ENCODE results near the gene ELAVL4. TPM values are rescaled to one million over a fixed set of nuclear protein-coding genes. Genes with fewer than 3 reads are reported as not detected.

The ELAVL4 gene
- total and polyA plus RNA-seq, 9 of the 15 experiments (the other 6 are each of a cell fraction or from before 2014, with no cell fraction given), result not detected

DNA sequence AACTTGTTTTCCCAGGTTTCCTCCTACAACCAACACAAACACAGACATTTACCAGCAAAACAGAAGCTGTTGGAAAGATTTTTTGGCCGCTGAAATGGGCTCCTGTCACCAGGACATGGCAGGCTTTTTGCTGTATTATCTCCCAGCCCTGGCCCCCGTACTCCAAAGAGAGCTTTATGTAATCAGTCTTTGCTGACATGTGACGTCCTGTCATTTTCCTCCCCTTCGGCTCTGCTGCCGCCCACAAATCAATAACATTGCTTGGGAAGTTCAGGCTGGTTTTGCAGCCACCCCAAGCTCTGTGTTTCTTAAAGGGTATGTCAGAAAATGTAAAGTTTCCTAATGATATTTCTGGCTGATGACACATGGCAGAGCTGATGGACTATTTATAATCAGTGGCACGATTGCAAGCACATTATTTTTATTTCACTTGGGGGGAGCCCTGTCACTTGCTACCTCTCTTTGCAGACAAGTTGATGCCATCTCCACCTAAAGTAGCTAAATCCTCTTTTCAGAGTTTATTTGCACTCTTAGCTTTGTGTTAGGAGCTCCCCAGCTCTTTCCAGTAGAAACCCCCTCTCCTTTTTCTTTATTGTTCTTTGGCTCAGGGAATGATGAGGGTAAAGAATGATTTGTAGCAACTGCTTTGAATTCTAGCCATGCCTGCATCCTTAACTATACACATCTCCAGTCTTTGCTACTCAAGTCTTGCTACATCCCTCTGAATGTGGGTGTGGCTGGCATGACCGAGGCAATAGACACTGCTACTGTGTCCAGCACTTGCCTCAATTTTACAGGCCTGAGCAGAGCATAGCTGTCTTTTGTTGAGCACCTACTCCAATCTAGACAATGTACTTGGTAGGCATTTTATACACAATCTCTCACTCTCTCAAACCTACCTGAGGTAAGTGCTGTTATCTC lies 67.3 kb downstream of the ELAVL4 start:
- no peaks in the 10 kb centered on the region for H3K4me1 ChIP-seq (replicated peaks in 1 of 2; ENCODE audit: control insufficient read depth in 2 of 2, insufficient read depth in 2 of 2, low read length in 2 of 2)
- POLR2A ChIA-PET, result no interaction called here
- in situ Hi-C loops (cut with MboI), result no loop called here
- H3K27me3 ChIP-seq (ENCODE audit: control insufficient read depth in 2 of 2, insufficient read depth in 2 of 2, low read length in 2 of 2), result no peaks in the 10 kb centered on the region
- no peak overlapping the region for H3K4me3 ChIP-seq
- no peaks in the 10 kb centered on the region for H3K9me1 ChIP-seq (ENCODE audit: control insufficient read depth, insufficient read depth, low read length)
- CTCF ChIA-PET (ENCODE audit: low intra/inter-chr PET ratio), result no interaction called here
- intact Hi-C loops (cut with micrococcal nuclease), result no loop called here
- DNase-seq (ENCODE audit: extremely low read depth in 1 of 4, low spot score in 3 of 4) (no peak), ATAC-seq (no peak), FAIRE-seq (no peak)
- no peaks in the 10 kb centered on the region for H3K79me2 ChIP-seq (ENCODE audit: control insufficient read depth, insufficient read depth, low read length)
- H2AFZ ChIP-seq (ENCODE audit: low read depth, low read length), result no peak overlapping the region
- H4K20me1 ChIP-seq (replicated peaks; ENCODE audit: control insufficient read depth, insufficient read depth, low read length), result no peaks in the 10 kb centered on the region
- H3K36me3 ChIP-seq (ENCODE audit: control insufficient read depth, insufficient read depth, low read length), result no peaks in the 10 kb centered on the region
- no peak overlapping the region for H3K27ac ChIP-seq (ENCODE audit: extremely low read depth, low read depth, low read length)
- WGBS (ENCODE audit: insufficient coverage, low coverage, missing lambda C conversion rate), result 1% methylated on average over 7 of the region's 7 CpGs
- no peak overlapping the region for H3K9ac ChIP-seq (ENCODE audit: insufficient read depth in 1 of 2, low read depth in 2 of 2, low read length in 2 of 2)
- no peak overlapping the region for H3K4me2 ChIP-seq (ENCODE audit: insufficient read depth, low read length)
- H3K9me3 ChIP-seq (replicated peaks; ENCODE audit: control insufficient read depth, insufficient read depth, low read depth, low read length), result no peaks in the 10 kb centered on the region
- BruUV-seq (replicated peaks), result no TSS peak
- TF ChIP-seq TRIM24 (IDR thresholded peaks at IDR 0.05) (no peak), ZFX (CRISPR knock-in tag; IDR thresholded peaks at IDR 0.05) (no peak), L3MBTL2 (IDR thresholded peaks at IDR 0.05) (no peak), POLR2B (IDR thresholded peaks at IDR 0.05; ENCODE audit: low read depth, partially characterized antibody) (no peak), TBL1XR1 (IDR thresholded peaks at IDR 0.05; ENCODE audit: low read length in 2 of 2) (no peak), TOE1 (IDR thresholded peaks at IDR 0.05; ENCODE audit: borderline replicate concordance) (no peak), TOE1 (CRISPR knock-in tag; IDR thresholded peaks at IDR 0.05; ENCODE audit: borderline replicate concordance, low read depth) (no peak), ZNF217 (CRISPR knock-in tag; IDR thresholded peaks at IDR 0.05) (no peak), EHMT2 (IDR thresholded peaks at IDR 0.05) (no peak)
- TF ChIP-seq, protein P1, sequence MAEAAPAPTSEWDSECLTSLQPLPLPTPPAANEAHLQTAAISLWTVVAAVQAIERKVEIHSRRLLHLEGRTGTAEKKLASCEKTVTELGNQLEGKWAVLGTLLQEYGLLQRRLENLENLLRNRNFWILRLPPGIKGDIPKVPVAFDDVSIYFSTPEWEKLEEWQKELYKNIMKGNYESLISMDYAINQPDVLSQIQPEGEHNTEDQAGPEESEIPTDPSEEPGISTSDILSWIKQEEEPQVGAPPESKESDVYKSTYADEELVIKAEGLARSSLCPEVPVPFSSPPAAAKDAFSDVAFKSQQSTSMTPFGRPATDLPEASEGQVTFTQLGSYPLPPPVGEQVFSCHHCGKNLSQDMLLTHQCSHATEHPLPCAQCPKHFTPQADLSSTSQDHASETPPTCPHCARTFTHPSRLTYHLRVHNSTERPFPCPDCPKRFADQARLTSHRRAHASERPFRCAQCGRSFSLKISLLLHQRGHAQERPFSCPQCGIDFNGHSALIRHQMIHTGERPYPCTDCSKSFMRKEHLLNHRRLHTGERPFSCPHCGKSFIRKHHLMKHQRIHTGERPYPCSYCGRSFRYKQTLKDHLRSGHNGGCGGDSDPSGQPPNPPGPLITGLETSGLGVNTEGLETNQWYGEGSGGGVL (CRISPR knock-in tag; IDR thresholded peaks at IDR 0.05), result no peak
- TF ChIP-seq, protein P2, sequence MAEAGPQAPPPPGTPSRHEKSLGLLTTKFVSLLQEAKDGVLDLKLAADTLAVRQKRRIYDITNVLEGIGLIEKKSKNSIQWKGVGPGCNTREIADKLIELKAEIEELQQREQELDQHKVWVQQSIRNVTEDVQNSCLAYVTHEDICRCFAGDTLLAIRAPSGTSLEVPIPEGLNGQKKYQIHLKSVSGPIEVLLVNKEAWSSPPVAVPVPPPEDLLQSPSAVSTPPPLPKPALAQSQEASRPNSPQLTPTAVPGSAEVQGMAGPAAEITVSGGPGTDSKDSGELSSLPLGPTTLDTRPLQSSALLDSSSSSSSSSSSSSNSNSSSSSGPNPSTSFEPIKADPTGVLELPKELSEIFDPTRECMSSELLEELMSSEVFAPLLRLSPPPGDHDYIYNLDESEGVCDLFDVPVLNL (CRISPR knock-in tag; IDR thresholded peaks at IDR 0.05; ENCODE audit: low read depth), result no peak
- TF ChIP-seq, protein P3, sequence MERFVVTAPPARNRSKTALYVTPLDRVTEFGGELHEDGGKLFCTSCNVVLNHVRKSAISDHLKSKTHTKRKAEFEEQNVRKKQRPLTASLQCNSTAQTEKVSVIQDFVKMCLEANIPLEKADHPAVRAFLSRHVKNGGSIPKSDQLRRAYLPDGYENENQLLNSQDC (CRISPR knock-in tag; IDR thresholded peaks at IDR 0.05), result no peak
- TF ChIP-seq, protein P4, sequence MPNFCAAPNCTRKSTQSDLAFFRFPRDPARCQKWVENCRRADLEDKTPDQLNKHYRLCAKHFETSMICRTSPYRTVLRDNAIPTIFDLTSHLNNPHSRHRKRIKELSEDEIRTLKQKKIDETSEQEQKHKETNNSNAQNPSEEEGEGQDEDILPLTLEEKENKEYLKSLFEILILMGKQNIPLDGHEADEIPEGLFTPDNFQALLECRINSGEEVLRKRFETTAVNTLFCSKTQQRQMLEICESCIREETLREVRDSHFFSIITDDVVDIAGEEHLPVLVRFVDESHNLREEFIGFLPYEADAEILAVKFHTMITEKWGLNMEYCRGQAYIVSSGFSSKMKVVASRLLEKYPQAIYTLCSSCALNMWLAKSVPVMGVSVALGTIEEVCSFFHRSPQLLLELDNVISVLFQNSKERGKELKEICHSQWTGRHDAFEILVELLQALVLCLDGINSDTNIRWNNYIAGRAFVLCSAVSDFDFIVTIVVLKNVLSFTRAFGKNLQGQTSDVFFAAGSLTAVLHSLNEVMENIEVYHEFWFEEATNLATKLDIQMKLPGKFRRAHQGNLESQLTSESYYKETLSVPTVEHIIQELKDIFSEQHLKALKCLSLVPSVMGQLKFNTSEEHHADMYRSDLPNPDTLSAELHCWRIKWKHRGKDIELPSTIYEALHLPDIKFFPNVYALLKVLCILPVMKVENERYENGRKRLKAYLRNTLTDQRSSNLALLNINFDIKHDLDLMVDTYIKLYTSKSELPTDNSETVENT (CRISPR knock-in tag; IDR thresholded peaks at IDR 0.05), result no peak
